ENCODE results near the gene ZNF385B. TPM values are rescaled to one million over a fixed set of nuclear protein-coding genes. Genes with fewer than 3 reads are reported as not detected.
"Not testable (repeated sequence)": the region's sequence is repeated elsewhere in the genome, so short reads cannot be mapped to it uniquely, and the experiment has no call there.

Gene ZNF385B
- total RNA-seq (2014; rRNA removed; shearing (Covaris generic)), result not detected in 2 replicates

DNA sequence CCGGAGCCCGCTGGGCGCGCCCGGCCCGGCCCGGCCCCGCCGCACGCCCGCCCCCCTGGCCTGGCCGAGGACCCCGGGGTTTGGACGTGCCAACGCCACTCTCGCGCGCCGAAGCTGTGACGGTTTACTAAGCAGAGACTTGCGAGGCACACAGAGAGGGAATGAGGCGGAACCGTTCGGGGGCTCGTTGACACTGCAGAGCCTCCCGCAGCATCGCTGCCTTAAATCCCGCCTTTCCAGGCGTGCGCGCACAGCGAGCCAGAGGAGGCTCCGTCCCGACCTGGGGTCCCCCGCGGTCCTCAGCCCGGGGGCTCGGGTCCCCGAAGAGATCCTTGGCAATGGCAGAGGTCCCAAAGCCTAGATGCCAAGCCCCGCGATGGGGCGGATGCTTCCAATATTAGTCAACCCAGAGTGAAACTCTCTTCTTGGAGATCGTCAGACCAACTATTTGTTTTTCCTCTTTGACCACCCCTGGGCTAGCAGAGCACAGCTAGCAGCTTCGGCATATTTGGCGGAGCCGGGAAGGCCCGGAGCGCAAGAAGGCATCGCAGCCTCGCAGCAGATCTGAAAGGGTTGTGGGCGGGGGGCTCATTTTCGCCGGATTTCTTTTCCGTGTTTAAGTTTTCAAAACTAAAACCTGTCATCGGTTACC, at the start of gene ZNF385B:
ZNF385B (minus strand) TSS at position 197 of the 652 bp plus-strand sequence.
- peak; percentile 67 for DNase-seq (ENCODE audit: low spot score)
- in situ Hi-C loops (cut with HindIII; ENCODE audit: low sequenced_read_pairs), result no loop called here

DNA sequence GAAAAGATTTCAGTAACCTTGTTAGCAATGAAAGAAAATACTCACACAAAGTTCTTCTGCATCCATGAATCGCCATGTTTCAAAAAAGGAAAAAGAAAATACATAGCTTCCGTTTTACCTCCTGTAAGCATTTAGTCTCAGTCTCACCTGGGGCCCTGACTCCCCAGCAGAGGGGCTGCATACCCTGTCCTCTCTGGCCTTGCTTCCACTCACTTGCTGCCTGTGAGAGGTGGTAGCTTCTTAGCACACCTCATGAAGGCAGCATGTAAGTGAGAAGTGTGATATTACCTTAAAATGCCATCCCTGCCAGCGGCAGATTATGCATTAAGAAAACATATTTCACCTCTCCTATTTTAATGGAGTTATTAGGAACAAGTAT, 49.3 kb upstream of the ZNF385B start:
- in situ Hi-C loops (cut with HindIII; ENCODE audit: low sequenced_read_pairs), result no loop called here
- DNase-seq (ENCODE audit: low spot score), result no peak

DNA sequence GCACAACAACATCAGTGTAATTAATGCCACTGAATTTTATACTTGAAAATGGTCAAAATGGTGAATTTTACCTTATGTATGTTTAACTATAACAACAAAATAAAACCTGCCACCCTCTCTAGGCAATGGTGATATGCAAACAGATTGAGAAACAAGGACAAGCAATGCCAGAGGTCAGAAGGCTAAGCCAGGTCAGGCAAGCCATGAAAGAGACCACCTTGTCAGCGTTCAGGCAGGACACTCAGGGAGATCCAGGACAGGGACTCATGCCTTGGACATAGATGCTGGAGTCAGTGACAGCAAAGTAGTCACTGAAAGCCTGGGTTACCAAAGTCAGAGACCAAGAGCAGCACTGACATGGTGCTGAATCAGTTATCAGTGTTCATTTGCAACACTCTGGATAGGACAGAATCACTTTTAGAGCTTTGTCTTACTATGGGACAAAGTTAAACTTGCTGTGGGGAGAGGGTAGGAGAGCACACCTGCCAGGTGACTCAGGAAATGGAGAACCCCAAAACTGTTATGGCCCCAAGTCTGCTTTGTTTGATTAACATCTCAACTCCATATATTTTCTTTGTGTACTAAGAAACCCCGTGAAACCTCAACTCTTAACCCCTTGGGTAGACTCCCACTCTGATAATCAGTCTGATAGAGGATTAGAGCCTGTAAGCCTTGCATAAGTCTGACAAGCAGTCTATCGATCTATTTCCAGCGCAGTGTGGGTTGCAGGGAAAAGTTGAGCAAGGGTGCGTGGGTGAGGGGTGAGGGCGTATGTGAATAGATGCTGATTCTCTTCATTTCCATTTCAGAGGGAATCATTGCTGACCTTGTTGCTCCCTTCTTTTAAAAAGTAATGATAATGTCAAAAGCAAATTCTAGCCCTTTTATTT, 48.7 kb upstream of the ZNF385B start:
- no peak for DNase-seq (ENCODE audit: low spot score)
- in situ Hi-C loops (cut with HindIII; ENCODE audit: low sequenced_read_pairs), result no loop called here

DNA sequence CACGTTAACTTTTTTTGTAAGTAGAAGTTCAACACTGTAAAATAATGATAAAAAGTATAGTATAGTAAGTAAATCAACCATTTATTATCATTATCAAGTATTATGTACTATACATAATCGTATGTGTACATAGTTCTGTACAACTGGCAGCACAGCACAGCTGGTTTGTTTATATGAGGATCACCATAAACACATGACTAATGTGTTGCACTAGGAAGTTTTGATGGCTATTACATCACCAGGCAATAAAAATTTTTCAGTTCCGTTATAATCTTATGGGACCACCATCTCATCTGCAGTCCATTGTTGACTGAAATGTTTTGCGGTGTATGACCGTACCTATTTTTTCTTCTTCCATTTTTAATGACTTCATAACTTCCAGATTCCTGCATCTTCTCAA, 39.2 kb upstream of the ZNF385B start:
- in situ Hi-C loops (cut with HindIII; ENCODE audit: low sequenced_read_pairs), result no loop called here
- DNase-seq (ENCODE audit: low spot score), result no peak

DNA sequence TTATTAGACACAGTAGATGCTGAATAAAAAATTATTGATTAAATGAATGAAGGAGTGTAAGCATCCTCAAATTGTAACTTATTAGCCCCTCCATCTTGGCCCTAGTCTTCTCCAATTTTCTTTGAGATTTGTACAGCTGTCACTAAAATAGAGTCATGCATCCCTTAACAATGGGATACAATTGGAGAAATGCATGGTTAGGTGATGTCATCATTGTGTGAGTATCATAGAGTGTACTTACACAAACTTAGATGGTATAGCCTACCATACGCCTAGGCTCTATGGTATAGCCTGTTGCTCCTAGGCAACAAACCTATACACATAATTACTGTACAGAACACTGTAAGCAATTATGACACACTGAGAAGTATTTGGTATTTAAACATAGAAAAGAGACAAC, 38.3 kb upstream of the ZNF385B start:
- no peak for DNase-seq (ENCODE audit: low spot score)
- in situ Hi-C loops (cut with HindIII; ENCODE audit: low sequenced_read_pairs), result no loop called here

DNA sequence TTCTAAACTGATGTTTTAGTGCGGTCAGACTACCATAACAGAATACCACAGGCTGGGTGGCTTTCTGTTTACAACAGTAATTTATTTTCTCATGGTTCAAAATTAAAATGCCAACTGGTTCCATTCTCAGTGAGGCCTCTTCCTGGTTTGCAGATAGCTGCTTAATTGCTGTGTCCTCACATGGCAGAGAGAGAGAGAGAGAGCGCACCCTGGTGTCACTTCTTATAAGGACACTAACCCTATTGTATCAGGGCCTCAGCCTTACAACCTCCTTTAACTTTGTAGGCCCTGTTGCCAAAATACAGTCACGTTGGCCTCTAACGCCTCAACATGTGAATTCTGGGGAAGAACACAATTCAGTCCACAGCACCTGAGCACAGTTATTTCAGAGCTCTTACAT, 37.5 kb upstream of the ZNF385B start:
- in situ Hi-C loops (cut with HindIII; ENCODE audit: low sequenced_read_pairs), result no loop called here
- DNase-seq (ENCODE audit: low spot score), result peak; percentile 19

DNA sequence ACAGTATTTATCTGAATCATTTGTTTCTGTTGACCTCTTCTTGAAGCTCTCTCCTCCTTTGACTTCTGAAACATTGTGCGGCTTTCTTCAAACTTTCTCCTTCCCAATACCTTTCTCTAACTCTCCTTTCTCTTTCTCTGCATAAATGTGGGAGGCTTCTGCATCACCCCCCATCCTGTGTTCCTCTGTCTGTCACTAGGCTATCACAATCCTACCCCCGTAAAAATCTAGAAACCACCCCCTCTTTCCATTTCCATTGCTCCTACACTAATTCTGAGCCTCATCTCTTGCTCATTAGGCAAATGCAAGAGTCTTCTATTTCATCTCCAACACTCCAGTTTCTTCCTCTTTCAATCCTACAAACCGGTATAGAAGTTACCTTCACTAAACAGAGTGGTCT, 32.2 kb upstream of the ZNF385B start:
- in situ Hi-C loops (cut with HindIII; ENCODE audit: low sequenced_read_pairs), result no loop called here
- DNase-seq (ENCODE audit: low spot score), result no peak

DNA sequence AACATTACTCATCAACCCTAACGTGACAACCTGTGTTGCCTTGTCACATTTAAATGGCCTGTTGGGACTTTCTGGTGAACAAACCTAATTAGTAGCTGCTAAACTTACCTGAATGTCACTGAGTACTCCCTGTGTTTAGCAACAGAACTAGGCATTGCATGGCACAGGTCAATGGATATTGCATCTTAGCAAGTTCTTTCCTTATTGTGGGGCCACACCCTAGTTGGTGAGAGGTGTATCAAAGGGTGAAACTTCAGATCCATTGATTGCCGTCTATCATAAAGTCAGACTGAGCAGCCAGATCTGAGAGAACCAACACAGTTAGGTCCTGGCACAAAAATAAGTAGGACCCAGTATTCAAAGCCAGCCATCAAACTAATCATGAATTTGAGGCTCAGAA, 29.8 kb upstream of the ZNF385B start:
- in situ Hi-C loops (cut with HindIII; ENCODE audit: low sequenced_read_pairs), result no loop called here
- DNase-seq (ENCODE audit: low spot score), result no peak

DNA sequence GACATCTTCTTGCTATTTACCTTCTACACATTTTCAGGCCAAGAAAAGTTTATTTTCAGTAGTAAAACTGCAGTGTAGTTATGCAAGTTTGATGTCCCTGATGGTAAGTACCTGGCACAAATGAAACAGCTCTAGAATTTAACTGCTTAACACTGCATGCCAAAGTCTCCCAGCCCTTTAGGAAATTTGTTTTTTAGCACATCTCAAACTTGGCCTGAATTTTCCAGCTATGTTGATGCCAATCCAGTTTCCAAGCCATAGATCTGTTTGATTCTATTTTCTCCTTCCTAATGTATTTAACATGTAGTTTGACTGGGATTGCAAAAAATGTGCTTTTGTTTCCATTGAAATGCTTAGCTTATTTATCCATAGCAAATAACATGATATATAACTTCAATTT, 29.3 kb upstream of the ZNF385B start:
- in situ Hi-C loops (cut with HindIII; ENCODE audit: low sequenced_read_pairs), result no loop called here

DNA sequence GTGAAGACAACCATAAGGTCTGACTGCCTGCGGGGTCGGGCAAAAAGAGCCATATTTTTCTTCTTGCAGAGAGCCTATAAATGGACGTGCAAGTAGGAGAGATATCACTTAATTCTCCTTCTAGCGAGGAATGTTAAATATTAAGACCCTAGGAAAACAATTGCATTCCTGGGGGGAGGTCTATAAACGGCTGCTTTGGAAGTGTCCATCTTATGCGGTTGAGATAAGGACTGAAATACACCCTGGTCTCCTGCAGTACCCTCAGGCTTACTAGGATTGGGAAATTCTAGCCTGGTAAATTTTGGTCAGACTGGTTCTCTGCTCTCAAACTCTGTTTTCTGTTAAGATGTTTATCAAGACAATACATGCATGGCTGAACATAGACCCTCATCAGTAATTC, 27.2 kb upstream of the ZNF385B start:
- DNase-seq (ENCODE audit: low spot score); in situ Hi-C loops (cut with HindIII; ENCODE audit: low sequenced_read_pairs): not testable (repeated sequence)

More for the DNA sequence above, 29.3 kb upstream of the ZNF385B start:
- DNase-seq (ENCODE audit: low spot score), result no peak

DNA sequence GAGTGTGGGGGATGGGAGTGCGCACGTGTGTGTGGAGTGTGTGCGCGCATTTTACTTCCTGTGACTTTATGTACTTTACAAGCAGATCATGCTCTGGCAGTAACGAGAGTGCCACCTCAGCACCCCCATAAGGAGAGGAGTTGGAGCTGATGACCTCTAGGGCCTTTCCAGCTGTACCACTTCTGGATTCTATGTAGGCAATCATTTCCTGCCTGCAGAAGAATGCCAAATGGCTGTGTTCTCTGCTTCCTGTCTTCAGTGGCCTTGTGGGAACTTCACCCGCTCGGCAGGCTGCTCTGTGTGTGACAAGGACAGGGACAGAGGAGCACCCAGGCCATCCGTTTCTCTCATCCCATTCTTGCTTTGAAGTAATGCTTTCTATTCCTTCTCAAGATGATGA, 22.8 kb upstream of the ZNF385B start:
- in situ Hi-C loops (cut with HindIII; ENCODE audit: low sequenced_read_pairs), result no loop called here
- DNase-seq (ENCODE audit: low spot score), result no peak

DNA sequence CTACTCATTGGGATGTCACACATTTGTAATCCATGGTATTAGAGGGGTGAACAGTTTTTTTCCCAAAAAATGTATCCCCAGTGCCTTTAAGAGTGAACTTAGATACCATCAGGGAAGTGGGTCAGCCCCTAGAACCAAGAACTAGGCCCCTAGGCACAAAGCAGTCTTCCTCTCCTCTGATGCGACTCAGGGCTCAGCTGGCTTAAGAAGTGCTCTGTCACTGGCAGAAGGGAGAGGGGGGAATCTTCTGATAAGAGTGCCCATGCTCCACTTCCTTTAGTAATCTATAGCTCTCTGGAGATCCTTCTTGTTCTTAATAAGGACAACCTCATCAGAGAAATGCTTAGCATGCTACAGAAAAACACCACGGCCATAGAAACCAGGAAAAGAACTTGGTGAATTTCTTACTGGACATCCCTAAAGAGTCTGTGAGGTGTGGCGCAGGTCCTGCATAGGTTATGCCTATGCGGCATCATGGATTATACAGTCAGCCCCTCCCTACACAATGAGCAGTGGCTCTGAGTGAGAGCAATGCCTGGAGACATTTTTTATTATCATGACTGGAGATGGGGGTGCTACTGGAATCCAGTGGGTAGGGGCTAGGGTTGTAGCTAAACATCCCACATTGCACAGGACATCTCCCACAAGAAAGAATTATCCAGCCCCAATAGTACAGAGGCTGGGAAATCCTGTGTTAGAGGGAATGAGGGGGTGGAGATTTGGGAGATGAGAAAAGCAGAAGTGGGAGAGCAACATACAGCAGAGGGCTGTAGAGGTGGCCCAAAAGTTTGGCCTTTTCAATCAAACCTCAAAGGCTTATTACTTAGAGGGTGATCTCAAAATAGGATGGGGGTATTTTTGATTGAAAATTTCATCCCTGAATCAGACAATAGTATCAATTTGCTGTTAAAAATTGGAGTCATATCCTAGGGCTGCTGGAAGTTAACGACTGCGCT, 21.7 kb upstream of the ZNF385B start:
- in situ Hi-C loops (cut with HindIII; ENCODE audit: low sequenced_read_pairs), result no loop called here
- DNase-seq (ENCODE audit: low spot score), result no peak

DNA sequence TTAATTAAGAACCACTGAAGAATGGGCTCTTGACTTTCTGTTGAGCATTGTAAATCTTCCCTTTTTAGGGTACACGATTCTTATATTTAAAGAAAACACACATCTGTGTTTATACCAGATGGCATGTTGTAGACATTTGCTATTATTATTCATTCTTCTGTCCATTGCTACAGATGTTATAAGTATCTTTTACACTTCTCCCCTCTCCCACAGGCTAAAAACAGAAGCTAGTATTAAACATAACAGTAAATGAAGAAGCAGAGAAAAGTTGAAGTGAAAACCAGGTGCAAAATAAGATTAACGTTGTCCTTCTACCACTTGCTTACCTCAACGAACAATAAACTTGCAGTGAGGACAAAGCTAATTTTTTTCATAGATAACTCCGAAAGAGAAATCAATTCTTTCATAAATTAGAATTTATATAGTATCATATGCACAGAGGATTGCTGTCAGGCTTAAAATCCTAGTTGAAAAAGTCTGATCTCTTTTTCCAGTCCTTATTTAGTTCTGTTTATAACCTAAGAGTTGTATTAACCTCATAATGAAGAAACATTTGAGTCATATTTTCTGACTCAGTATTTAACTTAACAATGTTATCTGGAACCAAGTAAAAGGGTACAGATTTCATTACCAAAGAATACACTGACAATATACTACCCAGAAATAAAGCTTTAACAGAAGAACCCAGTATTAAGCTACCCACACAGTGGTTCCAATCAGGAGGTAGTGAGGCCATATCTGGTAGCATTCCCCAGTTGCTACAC, 16.4 kb upstream of the ZNF385B start:
- DNase-seq (ENCODE audit: low spot score), result no peak
- in situ Hi-C loops (cut with HindIII; ENCODE audit: low sequenced_read_pairs), result no loop called here

DNA sequence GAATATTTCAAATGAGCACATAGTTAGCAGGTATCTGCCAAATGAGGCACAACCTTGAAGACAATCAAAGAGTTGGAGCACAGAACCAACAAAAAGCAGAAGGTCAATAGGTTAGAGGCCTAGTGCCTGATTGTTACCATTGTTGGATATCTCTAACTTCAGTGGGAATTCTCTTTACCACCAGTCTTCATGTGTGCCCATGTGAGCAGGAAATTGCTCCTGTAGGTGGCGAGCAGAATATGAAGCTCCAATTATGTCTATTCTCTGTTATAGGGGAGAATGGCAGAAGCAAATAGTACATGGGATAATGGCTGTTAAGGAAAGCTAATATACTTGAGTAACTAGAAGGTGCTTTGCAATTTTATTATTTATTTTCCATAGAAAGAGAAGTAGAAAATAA, 14.9 kb upstream of the ZNF385B start:
- no peak for DNase-seq (ENCODE audit: low spot score)
- in situ Hi-C loops (cut with HindIII; ENCODE audit: low sequenced_read_pairs), result no loop called here

DNA sequence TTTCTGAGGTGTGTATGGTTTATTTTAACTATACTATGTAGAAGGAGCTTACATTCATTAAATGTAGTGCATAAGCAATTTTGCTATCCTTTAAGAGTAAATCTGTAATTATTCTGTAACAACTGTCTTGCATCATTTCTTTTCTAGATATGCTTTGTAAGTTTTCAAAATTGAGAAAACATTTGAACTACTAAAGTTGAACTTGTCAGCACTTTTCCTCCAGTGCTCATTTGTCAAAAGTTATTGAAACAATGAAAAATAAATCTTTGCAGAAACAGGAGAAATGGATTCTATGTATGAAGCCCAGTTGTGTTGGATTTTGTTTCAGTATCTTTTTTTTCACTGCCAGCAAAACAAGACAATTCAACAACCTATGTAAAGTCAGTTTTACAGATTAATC, 14.5 kb upstream of the ZNF385B start:
- in situ Hi-C loops (cut with HindIII; ENCODE audit: low sequenced_read_pairs), result no loop called here
- DNase-seq (ENCODE audit: low spot score), result no peak

DNA sequence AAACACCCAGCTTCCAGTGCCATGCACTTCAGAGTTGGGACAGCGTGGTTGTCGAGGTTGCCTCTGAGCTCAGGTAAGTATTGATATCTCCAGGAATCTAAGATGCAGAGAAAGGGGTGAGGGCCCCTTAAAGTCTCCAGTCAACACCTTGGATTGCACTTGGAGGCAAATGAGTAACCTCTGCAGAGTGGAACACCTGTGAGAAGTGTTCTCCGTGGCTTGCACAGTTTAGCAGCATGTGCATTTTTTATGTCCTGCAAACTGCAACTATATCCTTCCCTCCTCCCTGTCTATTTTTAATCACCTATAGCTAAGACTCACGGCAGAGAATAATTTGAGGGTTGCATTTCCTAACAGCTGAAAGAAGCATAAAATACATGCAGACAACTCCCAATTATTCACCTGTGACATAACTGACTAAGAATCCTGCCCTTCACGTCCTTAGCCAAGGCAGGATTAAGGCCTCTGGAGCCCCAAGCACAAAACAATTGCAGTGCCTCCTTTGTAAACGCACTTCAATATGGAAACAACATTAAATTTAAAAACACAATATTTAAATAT, 1.6 kb upstream of the ZNF385B start:
- in situ Hi-C loops (cut with HindIII; ENCODE audit: low sequenced_read_pairs), result no loop called here
- DNase-seq (ENCODE audit: low spot score), result peak; percentile 56

DNA sequence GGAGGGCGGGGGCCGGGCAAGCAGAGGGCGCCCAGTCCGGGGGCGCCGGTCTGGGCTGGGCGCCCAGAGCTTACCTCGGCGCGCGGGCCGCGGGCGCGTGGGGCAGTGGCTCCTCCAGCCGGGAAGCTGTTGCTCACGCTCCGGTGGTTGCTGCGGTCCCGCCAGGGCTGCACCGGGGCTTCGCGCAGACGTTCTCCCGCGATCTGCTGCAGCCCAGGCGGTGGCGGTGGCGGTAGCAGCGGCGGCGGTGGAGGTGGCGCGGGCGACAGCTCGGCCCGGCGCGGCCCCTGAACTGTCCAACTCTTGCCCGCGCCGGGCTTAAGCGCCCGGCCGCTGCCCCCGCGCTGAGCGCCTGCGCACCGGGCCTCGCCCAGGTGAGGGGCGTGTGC, 391 bp downstream of the ZNF385B start:
- in situ Hi-C loops (cut with HindIII; ENCODE audit: low sequenced_read_pairs), result no loop called here

DNA sequence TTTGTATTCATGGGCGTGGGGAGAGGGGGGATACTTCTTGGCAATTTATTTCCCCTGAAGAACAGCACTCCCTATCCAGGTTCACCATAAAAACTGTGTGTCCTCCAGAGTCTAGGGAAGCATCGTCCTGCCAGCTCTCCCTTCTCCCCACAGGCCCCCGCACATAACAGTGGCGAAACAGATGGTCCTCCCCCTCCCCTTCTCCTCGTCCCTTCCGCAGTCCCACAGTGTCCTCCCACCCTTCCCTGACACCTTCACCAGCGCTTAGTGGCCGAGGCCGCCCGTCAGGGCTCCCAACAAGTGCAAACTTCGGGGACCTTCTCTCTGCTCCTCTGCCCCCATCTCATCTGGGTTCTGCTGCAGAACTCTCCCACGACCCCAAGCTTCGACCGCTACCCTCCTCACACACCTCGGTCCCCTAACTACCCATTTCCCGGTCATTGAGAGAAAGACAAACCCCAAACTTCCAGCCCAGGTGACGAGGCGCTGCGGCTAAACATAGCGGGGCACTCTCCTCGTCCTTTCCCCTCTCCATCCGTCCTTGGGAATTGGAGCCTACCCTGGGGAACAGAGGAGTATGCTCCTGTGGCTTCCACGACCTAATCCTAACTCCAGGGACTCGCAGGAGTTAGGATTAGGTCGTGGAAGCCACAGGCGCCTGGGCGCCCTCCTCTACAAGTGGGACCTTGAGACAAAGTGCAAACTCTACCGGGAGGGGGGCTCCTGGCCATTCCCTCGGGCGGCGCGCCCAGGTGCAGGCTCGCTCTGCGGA, 971 bp downstream of the ZNF385B start:
- in situ Hi-C loops (cut with HindIII; ENCODE audit: low sequenced_read_pairs), result no loop called here
- DNase-seq (ENCODE audit: low spot score), result peak; percentile 90

More for the DNA sequence above, 391 bp downstream of the ZNF385B start:
- peak; percentile 52 for DNase-seq (ENCODE audit: low spot score)

Measured in G401 (cell line).